Measurements from ENCODE around the gene METTL24.

DNA sequence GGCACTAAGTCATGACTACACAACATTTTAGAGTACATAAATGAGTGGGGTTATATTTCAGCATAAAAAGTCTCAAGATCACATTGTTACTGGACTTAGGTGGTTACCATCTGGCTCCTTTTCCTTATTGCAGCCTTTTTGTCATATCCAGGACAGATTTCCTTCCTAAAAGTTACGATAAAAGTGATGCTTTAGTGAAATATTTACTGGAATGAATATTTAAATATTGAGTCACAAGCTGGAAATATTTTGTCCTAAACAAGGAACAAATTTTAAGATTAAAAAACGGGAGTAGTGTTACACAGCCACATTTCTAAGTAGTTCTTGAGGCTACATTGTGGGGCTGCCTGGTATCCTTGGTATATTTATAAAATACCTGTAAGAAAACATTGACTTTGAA lies 125.7 kb downstream of the METTL24 start:
- TF ChIP-seq, protein P1, sequence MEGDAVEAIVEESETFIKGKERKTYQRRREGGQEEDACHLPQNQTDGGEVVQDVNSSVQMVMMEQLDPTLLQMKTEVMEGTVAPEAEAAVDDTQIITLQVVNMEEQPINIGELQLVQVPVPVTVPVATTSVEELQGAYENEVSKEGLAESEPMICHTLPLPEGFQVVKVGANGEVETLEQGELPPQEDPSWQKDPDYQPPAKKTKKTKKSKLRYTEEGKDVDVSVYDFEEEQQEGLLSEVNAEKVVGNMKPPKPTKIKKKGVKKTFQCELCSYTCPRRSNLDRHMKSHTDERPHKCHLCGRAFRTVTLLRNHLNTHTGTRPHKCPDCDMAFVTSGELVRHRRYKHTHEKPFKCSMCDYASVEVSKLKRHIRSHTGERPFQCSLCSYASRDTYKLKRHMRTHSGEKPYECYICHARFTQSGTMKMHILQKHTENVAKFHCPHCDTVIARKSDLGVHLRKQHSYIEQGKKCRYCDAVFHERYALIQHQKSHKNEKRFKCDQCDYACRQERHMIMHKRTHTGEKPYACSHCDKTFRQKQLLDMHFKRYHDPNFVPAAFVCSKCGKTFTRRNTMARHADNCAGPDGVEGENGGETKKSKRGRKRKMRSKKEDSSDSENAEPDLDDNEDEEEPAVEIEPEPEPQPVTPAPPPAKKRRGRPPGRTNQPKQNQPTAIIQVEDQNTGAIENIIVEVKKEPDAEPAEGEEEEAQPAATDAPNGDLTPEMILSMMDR (IDR thresholded peaks at IDR 0.05), result no peak
- TF ChIP-seq EP300 (IDR thresholded peaks at IDR 0.05), result no peak

All from ovary (tissue), 3 donors.